ENCODE measurements around the gene SIRT3.
"Not testable (repeated sequence)": the region's sequence is repeated elsewhere in the genome, so short reads cannot be mapped to it uniquely, and the experiment has no call there.

SIRT3 gene

DNA sequence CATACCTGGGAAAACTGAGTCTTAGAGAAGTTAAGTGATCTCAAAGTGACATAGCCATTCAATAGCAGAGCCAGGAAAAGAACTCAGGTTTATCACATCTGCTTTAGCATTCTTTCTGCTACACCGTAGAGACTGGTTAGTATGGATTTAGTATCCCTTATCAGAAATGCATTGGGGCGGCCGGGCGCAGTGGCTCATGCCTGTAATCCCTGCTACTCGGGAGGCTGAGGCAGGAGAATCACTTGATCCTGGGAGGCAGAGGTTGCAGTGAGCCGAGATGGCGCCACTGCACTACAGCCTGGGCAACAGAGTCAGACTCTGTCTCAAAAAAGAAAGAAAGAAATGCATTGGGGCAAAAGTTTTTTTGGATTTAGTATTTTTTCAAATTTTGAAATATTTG is 2.2 kb upstream of the SIRT3 start:
- DNase-seq, result not testable (repeated sequence)

DNA sequence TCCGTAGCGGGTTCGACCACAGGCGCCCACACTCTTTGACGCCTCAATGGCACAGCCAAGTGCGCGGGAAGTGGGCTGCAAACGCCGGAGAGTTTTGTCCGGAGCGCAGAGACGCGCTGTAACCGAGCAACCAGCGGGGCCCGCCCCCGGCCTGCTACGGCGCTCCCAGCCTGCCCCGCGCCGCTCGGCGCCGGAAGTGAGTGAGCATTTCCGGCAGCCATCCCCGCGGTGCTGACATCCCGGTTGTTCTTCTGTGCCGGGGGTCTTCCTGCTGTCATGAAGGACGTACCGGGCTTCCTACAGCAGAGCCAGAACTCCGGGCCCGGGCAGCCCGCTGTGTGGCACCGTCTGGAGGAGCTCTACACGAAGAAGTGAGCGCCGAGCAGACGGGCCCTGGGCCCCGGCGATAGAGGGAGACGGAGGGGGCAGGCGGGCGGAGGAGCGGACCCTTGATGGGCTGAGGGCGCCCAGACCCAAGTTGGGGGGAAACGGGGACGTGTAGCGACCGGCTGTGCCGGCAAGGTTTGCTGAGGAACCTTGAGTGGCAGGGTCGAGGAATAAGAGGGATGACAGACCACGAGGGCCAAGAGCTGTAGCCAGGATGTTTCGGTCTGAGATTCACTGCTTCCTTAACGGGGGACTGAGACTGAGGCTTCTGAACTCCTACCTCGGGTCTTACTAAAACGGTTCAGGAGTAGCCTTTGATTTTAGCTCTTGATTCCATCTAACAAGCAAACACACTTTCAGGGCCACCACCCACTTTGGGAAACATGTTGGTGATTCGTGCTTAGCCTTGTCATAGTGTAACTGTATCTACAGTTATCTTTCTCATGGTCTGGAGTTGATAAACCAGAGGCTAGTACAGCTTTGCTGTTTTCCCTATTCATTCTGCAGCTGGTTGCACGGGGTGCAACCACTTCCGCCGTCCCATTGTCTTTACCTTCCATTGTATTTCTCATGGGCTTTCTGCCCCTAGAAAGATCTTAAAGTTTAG is 929 bp upstream of the SIRT3 start, which contains the start of gene PSMD13:
Gene PSMD13 (plus strand): TSS at position 203 of the 994 bp plus-strand sequence. CDS start 74 bp downstream, at position 277.
- peak; percentile 43 for DNase-seq

DNA sequence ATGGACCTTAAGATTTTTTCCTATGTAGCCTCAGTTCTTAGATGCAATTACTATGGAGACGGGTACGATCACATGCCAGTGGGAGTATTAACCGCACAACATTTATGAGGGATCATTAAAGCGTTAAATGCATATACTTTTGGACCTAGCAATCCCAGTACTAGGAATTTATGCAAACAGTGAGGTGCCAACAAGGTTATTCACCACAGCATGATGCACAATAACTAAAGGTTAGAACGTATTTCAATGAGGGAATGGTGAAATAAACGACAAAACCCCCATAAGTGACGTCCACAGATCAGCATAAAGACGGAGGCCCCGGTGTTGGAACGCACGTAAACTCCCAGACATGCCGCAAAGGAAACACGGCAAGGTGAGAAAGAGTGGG is 539 bp downstream of the SIRT3 start:
- DNase-seq, result no peak

DNA sequence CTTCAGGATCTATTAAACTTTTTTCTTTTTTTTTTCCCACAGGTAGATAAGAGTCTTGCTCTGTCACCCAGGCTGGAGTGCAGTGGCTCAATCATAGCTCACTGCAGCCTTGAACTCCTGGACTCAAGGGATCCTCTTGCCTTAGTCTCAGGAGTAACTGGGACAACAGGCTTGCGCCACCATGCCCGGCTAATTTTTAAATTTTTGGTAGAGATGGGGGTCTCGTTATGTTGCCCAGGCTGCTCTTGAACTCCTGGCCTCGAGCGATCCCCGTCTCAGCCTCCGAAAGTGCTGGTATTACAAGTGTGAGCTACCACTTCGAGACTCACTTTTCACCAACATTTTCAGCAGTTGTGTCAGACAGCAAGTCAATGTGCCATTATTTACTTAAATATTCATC is 962 bp downstream of the SIRT3 start:
- no peak for DNase-seq

DNA sequence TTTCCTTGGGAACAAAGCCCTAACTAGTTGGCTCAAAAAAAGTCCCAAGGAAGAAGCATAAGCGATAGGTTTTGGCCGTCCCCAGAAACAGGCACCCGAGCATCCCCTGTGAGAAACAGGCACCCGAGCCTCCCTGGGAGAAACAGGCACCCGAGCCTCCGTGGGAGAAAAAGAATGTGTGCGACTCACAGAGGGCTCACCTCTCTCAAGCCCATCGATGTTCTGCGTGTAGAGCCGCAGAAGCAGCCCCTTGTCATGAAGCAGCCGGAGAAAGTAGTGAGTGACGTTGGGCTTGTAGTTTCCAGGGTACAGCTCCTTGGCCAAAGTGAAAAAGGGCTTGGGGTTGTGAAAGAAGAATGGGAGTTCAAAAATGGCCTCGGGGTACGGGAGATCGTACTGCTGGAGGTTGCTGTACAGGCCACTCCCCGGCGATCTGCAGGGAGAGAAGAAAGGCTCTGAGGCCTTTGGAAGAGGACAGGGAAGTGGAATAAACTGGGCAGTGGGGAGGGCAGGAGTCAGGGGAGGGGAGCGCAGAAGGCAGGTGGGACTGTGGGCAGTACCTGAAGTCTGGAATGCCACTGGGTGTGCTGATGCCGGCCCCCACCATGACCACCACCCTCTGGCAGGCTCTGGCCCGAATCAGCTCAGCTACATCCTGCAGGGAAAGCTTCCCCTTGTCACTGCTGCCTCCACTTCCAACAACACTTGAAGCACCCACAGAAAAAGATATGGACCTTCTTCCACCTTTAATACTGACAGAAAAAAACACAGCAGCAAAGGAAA is 3.2 kb downstream of the SIRT3 start:
- DNase-seq, result no peak

DNA sequence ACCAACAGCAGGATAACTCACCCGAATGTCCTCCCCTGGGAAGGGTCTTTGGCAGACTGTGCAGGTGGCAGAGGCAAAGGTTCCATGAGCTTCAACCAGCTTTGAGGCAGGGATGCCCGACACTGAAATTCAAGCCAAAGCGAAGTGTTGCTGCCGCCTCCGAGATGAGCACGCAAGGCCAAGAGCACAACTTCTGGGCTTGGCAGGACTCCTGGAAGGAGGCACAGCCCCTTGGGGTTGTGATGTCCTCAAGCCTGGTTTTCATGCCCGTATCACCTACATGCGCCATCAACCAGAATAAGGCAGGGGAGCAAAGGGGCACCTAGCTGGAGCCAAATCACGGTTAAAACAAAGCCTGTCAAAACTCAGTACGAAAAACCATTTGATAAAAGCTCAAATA is 5.7 kb downstream of the SIRT3 start:
- DNase-seq, result no peak

DNA sequence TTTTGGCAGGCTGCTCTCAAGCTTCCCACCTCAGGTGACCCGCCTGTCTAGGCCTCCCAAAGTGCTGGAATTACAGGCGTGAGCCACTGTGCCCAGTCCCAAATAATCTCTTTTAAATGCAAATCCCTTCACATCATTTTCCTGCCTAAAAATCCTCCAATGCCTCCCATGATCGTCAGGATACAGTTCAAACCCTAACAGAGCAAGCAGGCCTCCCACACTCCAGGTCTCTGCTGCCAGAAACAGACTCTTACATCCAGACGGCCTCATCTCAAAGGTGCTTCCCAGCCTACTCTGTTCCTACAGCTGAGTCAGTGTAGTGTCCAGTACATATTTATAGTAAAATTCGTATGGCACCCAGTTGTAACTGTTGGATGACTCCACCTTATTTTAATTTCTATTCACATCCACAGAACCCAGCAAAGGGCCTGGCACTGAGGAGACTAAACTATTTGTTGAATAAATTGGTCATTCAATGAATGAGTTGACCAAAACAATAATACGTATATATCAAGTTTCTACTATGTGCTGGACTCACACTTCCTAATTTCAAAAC is 8.2 kb downstream of the SIRT3 start:
- no peak for DNase-seq

DNA sequence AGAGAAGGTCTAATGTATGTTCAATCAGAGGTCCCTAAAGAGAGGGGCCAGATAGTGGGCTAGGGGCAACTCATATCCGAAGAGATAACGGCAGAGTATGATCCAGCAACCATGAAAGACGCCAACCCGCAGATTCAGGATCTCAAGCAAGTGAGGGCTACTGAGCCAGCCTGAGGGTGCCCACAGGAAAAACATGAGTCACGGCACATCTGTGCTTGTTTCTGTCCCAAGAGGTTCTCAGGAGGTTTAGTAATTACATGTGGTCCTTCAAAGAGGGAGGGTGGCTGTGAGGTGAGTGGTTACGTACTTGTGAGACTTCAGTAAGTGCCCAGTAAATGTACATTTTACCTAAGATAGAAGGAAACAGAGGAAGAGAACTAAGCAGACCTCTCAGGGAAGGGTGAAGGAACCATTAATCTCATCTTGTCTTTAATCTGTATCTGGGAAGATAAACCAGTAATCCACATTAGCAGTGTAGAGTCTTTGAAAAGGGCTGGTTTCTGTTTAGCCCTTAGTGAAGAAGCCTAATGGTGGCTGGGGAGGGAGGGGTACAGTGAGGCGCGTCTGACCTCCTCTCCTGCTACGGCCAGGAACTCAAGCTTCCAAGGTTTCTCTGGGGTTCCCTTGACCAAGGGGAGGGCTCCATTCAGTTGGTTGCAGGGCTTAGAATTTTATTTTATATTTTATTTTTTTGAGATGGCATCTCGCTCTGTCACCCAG is 10.2 kb downstream of the SIRT3 start:
- DNase-seq, result no peak

DNA sequence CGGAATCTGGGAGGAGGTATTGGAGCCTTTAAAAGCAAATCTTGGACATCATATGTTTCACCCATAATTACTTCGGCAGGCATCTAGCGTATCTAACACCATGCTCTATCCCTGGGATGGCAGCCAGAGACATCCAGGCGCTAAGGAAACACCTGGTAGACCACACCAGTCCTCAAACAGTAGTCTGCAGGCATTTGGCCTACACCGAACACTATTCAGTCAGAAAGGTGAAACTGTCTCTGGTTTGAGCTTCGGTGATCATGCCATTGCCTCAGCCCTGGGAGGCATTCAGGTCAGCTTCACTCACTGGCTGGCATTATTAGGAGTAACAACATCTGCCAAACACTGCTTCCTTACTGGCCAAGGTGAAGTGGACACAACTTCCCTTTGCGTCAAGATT is 11.7 kb downstream of the SIRT3 start:
- no peak for DNase-seq

DNA sequence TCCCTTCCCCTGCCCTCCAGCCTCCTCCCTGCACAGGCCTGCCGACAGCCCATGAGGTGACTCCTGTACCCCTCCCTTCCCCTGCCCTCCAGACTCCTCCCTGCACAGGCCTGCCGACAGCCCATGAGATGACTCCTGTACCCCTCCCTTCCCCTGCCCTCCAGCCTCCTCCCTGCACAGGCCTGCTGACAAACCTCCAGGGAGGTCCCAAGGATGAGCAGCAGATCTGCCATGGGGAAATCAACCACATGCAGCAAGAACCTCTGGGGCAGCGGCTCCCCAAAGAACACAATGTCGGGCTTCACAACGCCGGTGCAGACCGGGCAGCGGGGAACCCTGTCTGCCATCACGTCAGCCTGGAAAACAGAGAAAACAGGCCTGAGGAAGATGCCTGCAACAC is 12.3 kb downstream of the SIRT3 start:
- DNase-seq, result no peak

DNA sequence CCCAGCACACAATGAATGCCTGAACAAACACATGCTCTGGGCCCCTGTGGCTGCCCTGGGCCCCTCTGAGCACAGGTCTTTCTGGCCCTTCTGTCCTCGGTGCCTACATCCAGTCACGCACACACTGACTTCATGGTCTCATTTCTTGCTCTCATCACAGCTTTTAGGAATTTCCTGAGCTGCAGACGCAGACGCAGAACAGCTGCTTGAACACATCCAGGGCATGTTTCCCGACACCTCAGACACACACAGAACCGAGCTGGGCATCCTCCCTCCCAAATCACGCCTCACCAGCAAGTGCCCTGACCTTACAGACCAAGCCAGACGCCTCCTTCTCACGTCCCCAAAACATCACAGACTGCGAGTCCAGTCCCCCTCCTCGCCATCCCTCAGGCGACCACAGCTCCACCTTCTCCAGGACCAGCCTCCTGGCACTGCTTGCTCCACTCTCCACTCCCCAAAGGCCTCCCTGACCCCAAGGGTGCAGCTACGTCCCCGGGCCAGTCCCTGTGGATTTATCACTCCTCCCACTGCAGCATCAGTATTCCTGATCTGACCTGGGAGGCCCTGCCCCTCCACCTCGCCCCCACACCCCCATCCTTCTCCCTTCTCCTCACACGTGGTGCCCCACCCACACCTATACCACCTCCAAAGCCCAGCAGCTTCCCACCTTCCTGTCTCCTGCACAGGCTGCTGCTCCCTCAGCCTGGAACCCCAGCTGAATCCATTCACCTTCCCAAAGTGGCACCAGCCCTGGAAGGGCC is 12.9 kb downstream of the SIRT3 start:
- DNase-seq, result no peak

DNA sequence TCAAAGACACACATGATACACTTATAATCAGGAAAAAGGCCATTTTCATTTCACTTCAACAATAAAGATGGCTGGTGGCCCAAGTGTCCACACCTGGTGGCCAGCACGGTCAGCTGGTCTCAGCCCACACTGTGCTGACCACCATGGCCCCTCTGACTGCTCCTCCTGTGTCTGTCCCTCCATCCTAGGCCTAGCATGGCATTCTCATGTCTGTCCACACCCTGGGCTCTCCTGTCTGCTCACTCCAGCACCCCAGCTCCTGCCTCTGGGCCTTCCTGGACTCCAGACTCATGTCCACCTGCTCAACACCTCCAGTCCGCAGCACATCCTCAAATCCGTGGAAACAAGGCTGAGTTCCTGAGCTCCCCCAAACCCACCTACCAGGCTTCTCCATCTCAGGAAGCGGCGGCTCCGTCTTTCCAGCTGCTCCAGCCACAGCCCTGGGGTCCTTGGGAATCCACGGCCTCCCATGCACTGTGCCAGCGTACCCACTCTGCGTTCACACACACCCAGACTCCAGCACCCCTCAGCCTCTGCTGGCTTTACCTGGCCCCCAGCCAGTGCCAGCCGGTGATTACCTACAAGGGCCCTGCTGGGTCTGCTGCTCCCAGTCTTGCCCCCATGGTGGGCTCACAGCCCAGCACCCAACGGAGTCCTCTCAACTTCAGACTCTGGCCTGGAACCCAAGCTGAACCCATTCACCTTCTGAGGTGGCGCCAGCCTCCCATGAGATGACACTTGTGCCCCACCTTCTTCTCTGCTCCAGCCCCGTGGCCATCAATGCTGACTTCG is 13.9 kb downstream of the SIRT3 start:
- no peak for DNase-seq

DNA sequence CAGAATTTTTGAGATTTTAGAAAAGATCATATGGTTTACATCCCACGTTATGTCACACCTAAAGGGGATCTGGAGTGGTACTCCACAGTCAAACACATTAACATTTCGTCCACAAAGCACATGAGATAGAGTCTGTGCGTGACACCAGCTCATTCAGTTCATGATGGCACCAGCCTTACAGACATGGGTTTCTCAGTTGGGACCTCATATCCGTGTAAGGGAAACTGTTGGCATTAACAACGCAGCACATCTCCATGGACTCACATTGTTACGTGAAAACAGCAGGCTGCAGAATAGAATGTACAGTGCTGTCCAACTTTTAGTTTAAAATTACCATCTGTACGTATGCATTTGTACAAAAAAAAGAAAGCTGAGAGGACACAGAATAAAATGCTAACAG is 14.6 kb downstream of the SIRT3 start:
- no peak for DNase-seq

DNA sequence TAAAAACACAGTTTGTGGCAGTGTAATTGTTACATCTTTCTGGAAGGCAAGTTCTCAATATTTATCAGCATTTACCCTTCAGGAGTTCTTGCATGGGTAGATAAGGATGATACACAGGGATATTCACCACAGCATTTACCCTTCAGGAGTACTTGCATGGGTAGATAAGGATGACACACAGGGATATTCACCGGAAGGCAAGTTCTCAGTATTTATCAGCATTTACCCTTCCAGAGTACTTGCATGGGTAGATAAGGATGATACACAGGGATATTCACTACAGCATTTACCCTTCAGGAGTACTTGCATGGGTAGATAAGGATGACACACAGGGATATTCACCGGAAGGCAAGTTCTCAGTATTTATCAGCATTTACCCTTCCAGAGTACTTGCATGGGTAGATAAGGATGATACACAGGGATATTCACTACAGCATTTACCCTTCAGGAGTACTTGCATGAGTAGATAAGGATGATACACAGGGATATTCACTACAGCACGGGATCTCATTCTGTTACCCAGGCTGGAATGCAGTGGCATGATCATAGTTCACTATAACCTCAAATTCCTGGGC is 15.4 kb downstream of the SIRT3 start:
- DNase-seq, result not testable (repeated sequence)

DNA sequence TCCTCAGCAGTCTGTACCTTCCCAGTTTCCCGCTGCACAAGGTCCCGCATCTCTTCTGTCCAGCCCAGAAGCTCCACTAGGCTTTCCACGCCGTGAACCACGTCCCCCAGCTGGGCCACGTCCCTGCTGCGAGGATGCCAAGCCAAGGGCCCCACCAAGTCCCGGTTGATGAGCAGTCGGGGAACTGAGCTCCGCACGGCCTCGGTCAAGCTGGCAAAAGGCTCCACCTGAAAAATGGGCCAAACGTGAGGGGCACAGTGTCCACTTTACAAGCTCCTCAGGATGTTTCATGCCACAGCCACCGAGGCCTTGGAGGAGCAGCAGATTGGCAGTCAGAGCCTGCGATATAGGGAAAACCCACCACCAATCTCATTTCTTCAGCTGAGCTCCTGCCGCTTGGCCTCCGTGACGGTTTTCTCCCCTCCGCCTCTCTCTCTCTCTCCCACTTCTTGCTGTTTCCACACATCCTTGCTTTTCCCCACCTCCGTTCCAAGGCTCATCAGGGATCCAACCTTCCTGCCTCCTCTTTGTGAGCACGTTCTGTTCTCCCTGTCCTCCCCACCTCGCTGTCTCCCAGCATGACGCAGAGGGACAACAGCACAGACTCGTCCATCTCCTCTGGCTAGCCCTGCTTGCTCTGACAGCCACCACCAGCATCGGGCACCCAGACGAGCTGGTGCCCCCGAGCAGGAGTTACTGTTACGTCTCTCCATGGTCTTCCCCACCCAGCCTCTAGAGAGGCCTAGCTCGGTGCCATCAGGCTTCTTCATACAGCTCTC is 17.1 kb downstream of the SIRT3 start:
- DNase-seq, result no peak

DNA sequence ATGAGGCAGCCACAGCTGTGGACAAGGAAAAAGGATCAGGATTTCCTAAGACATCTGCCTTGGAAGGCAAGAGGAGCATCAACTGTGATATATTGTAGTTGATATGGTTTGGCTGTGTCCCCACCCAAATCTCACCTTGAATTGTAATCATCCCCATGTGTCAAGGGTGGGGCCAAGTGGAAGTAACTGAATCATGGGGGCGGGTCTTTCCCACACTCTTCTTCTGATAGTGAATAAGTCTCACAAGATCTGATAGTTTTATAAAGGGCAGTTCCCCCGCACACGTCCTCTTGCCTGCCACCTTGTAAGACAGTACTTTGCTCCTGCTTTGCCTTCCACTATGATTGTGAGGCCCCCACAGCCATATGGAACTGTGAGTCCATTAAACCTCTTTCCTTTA is 18.4 kb downstream of the SIRT3 start:
- DNase-seq, result no peak

DNA sequence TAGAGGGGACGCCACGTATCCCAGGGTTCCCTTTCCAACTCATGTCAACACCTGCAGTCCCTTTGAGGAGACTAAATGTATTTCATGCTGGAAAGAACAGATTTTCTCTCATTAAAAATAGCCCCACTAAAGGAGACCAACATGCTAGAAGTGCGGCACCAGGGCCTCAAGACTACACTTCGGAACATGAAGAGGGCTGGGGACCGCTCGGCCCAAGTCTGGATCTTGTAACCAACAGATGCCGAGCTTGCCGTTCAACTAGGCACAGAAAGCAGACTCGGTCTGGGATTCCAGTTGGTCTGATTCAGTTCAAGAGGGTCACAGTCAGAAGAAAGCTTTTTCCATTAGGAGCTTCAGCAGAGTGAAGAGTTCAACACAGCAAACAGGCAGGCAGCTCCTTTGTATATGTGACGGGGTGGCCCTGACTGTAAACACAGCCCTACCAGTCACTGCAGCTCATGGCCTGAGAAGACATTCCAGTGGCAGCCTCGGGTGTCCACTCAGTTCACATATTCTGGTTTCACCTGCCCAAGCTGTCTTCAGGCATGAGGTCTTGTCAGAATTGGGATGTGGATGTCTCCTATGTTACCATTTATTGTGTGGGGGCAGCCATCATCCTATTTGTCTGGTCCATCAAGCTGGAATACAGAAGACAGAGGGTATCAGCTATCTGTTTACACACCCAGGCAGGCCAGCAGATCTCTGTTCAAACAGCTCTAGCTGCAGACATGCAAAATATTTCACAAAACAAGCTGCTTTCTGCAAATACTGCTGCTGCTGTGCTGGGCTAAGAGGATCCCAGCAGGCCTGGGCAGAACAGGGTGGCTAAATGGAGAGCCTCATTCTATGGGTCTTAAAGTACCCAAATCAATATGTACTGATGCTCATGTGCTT is 19.8 kb downstream of the SIRT3 start:
- no peak for DNase-seq

DNA sequence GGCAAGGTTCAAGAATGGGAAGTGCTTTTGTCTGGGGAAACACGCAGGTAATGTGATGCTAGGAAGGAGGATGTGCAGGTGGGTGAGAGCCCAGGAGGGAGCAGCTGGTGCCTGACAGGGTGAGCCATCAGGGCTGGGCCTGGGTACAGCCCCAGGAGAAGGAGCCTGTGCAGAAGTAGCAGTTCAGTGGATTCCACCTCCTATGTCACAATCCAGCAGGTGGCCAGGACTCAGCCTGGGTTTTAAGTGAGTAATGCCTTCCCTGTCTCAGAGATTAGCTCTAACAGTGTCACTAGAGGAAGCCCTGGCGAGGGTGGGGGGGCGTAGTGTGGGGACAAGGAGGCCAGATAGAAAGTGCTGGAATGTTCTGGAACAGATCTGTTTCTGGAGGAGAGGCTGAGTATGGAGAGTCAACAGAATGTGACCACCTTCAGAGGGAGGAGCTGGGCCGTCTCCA is 20.5 kb downstream of the SIRT3 start:
- no peak for DNase-seq

DNA sequence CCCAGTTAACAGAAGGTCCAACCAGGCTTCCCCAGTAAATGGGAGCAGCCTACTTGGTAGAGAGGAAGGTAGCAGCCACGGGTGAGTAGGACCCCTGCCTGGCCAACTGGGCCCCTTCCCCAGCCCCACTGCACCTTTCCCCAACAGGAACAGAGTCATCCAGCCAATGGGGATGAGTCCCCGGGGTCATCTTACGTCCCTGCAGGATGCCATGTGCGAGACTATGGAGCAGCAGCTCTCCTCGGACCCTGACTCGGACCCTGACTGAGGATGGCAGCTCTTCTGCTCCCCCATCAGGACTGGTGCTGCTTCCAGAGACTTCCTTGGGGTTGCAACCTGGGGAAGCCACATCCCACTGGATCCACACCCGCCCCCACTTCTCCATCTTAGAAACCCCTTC is 22.1 kb downstream of the SIRT3 start:
- no peak for DNase-seq

Measured in NCI-H2081 treated with DMSO at 0.1 percent for 48 hours (cell line).